SU-DHL-6 (cell line): ENCODE measurements around the gene LACRT.

ENCODE experiments used
- H2AFZ ChIP-seq: fragments of 200-600 bp; sonication (generic); 2 replicates; pipeline ENCODE4 v1.6.1; 2014; ENCODE audit warnings: low read depth, mild to moderate bottlenecking, moderate library complexity, mixed read lengths, antibody characterized with exemption, low read length; ENCODE audit not compliant: severe bottlenecking
- H3F3A ChIP-seq: fragments of 200-600 bp; shearing (Covaris generic); 2 replicates; pipeline ENCODE4 v1.6.0; 2016; ENCODE audit warnings: antibody characterized with exemption, mild to moderate bottlenecking; ENCODE audit not compliant: insufficient read depth
- H3K27ac ChIP-seq: fragments of 200-600 bp; sonication (generic); 2 replicates; pipeline ENCODE4 v1.5.1; 2016; ENCODE audit warnings: low read depth, mild to moderate bottlenecking, low read length, moderate library complexity, mixed read lengths
- H3K27me3 ChIP-seq: fragments of 200-600 bp; sonication (generic), shearing (Covaris generic); 2 replicates; pipeline ENCODE4 v1.6.0; 2014; ENCODE audit warnings: mild to moderate bottlenecking, low read length
- H3K36me3 ChIP-seq: fragments of 200-600 bp; sonication (generic); 2 replicates; pipeline ENCODE4 v1.6.1; 2014; ENCODE audit warnings: mild to moderate bottlenecking, low read length, mixed read lengths
- H3K4me2 ChIP-seq: fragments of 300-600, 200-600 bp; shearing (Covaris generic), sonication (generic); 2 replicates; pipeline ENCODE4 v1.6.0; 2014; ENCODE audit warnings: low read length, low read depth, mild to moderate bottlenecking; ENCODE audit not compliant: poor library complexity, severe bottlenecking
- H3K4me3 ChIP-seq: fragments of 200-600 bp; sonication (generic); 2 replicates; pipeline ENCODE4 v1.5.1; 2014; ENCODE audit warnings: antibody characterized with exemption, low read length, mild to moderate bottlenecking, mixed read lengths; ENCODE audit not compliant: insufficient read depth, poor library complexity, severe bottlenecking
- H3K79me2 ChIP-seq: fragments of 200-600 bp; sonication (generic); 2 replicates; pipeline ENCODE4 v1.6.1; 2014; ENCODE audit warnings: mild to moderate bottlenecking, low read length, moderate library complexity; ENCODE audit not compliant: insufficient read depth
- H3K9ac ChIP-seq: fragments of 200-600 bp; sonication (generic); 2 replicates; pipeline ENCODE4 v1.7.0; 2014; ENCODE audit warnings: mild to moderate bottlenecking, low read length
- H3K9me2 ChIP-seq: fragments of 200-600 bp; sonication (generic); replicated peaks from 2 replicates; pipeline ENCODE4 v1.6.1; 2014; ENCODE audit warnings: low read length; ENCODE audit not compliant: insufficient read depth
- H3K9me3 ChIP-seq: fragments of 200-600 bp; sonication (generic); 2 replicates; pipeline ENCODE4 v1.6.1; 2014; ENCODE audit warnings: low read length, mixed read lengths; ENCODE audit not compliant: insufficient read depth
- H4K20me1 ChIP-seq: fragments of 200-600 bp; sonication (generic); 2 replicates; pipeline ENCODE4 v1.6.1; 2014; ENCODE audit warnings: low read depth, mild to moderate bottlenecking, antibody characterized with exemption, low read length, moderate library complexity, mixed read lengths
- CTCF ChIP-seq: fragments of 200-600 bp; sonication (generic); IDR thresholded peaks from one replicate; pipeline ENCODE4 v1.5.1; 2017; ENCODE audit warnings: antibody characterized with exemption, mild to moderate bottlenecking, low read length, moderate library complexity; ENCODE audit not compliant: insufficient read depth, poor library complexity, severe bottlenecking
- EZH2phosphoT487 ChIP-seq: fragments of 200-600 bp; sonication (generic), shearing (Covaris generic); conservative IDR thresholded peaks from 2 replicates; pipeline ENCODE4 v1.6.1; 2018; ENCODE audit warnings: mild to moderate bottlenecking, antibody characterized with exemption, low read length, moderate library complexity, mixed read lengths

Gene LACRT

GRCh38 chr12:54584128-54584527, 50.6 kb downstream of the LACRT start:
- Histone ChIP-seq H3K9me2 (no peaks in the 10 kb centered on the region), H3K79me2 (no peaks in the 10 kb centered on the region), H3K27me3 (no peaks in the 10 kb centered on the region), H3K4me3 (no peak overlapping the region), H3K4me2 (no peak overlapping the region), H3K9ac (no peak overlapping the region), H3F3A (no peaks in the 10 kb centered on the region), H3K9me3 (no peaks in the 10 kb centered on the region), H3K36me3 (no peaks in the 10 kb centered on the region), H3K27ac (no peak overlapping the region), H2AFZ (no peak overlapping the region), H4K20me1 (no peaks in the 10 kb centered on the region)
- TF ChIP-seq CTCF (no peak), EZH2phosphoT487 (no peak)

- no peak overlapping the region for H3K4me2 ChIP-seq
- H3K4me3 ChIP-seq = no peak overlapping the region
- TF ChIP-seq EZH2phosphoT487 = no peak
- H3F3A ChIP-seq = no peaks in the 10 kb centered on the region
- no peaks in the 10 kb centered on the region for H3K36me3 ChIP-seq
- H3K9me3 ChIP-seq = no peaks in the 10 kb centered on the region
- H3K27ac ChIP-seq = no peak overlapping the region
- H3K9me2 ChIP-seq = no peaks in the 10 kb centered on the region
- H3K79me2 ChIP-seq = no peaks in the 10 kb centered on the region
- no peaks in the 10 kb centered on the region for H4K20me1 ChIP-seq
- H3K27me3 ChIP-seq = no peaks in the 10 kb centered on the region
- H2AFZ ChIP-seq = no peak overlapping the region
- H3K9ac ChIP-seq = no peak overlapping the region
Observed at GRCh38 chr12:54583726-54584125, 51.0 kb downstream of the LACRT start.

- H3K79me2 ChIP-seq = no peaks in the 10 kb centered on the region
- TF ChIP-seq CTCF (no peak), EZH2phosphoT487 (no peak)
Observed at GRCh38 chr12:54581412-54581811, 53.3 kb downstream of the LACRT start.

More at GRCh38 chr12:54581412-54581811, 53.3 kb downstream of the LACRT start:
- Histone ChIP-seq H3K36me3 (no peaks in the 10 kb centered on the region), H3K9me3 (no peaks in the 10 kb centered on the region), H4K20me1 (no peaks in the 10 kb centered on the region), H3K27ac (no peak overlapping the region), H3K9ac (no peak overlapping the region), H3K4me2 (no peak overlapping the region), H3K4me3 (no peak overlapping the region), H3K9me2 (no peaks in the 10 kb centered on the region), H3K27me3 (no peaks in the 10 kb centered on the region), H3F3A (no peaks in the 10 kb centered on the region), H2AFZ (no peak overlapping the region)
